Measurements from ENCODE around the gene KCND3. TPM values are rescaled to one million over a fixed set of nuclear protein-coding genes. Genes with fewer than 3 reads are reported as not detected.

KCND3 gene
- total and polyA plus RNA-seq, 8 donors: 0.87 to 15.8 (median 4.5) TPM

DNA sequence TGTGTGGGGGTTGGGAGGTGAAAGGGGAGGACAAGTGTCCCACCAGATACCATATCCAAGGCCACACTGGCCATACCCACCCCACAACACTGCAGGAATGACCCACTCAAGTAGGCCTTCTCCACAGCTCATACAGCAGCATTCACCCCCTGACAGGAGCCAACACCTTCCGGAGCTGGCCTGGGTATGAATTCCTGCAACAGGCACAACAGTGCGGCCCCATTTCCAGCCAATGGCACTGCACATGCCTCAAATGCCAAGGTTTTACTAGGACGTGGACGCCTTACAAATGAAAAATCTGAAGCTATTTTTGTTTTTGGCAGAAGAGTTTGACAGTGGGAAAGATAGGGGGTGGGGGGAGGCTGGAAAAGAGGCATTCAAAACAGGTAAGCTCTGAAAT is 2.0 kb downstream of the KCND3 start:
- intact Hi-C loops (cut with DNase I; ENCODE audit: low total_unique reads): loop anchor here (10.0 kb wide), 1 partner anchor 193 kb away; no protein-coding TSS in a partner anchor
- peaks cover 28 to 49% (median 41%) of the 10 kb centered on the region in 4 donors for H3K4me1 ChIP-seq
- 73 to 91% (median 83%) methylated on average over 4 of the region's 4 CpGs for WGBS, 5 donors
- H3K27me3 ChIP-seq: peaks cover 0 to 46% (median 11%) of the 10 kb centered on the region in 3 donors
- H3K9me3 ChIP-seq: no peaks in the 10 kb centered on the region
- H3K36me3 ChIP-seq: peaks cover 0 to under 1% (median under 1%) of the 10 kb centered on the region in 4 donors
- H3K27ac ChIP-seq: no peak overlapping the region
- no peak overlapping the region for H3K4me3 ChIP-seq
- TF ChIP-seq, protein P1, sequence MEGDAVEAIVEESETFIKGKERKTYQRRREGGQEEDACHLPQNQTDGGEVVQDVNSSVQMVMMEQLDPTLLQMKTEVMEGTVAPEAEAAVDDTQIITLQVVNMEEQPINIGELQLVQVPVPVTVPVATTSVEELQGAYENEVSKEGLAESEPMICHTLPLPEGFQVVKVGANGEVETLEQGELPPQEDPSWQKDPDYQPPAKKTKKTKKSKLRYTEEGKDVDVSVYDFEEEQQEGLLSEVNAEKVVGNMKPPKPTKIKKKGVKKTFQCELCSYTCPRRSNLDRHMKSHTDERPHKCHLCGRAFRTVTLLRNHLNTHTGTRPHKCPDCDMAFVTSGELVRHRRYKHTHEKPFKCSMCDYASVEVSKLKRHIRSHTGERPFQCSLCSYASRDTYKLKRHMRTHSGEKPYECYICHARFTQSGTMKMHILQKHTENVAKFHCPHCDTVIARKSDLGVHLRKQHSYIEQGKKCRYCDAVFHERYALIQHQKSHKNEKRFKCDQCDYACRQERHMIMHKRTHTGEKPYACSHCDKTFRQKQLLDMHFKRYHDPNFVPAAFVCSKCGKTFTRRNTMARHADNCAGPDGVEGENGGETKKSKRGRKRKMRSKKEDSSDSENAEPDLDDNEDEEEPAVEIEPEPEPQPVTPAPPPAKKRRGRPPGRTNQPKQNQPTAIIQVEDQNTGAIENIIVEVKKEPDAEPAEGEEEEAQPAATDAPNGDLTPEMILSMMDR (IDR thresholded peaks at IDR 0.05): no peak
- no peak for TF ChIP-seq POLR2A (IDR thresholded peaks at IDR 0.05)
- no peak for TF ChIP-seq POLR2AphosphoS5 (IDR thresholded peaks at IDR 0.05)
- no peak for TF ChIP-seq EP300 (IDR thresholded peaks at IDR 0.05)
- DNase-seq: no peak

DNA sequence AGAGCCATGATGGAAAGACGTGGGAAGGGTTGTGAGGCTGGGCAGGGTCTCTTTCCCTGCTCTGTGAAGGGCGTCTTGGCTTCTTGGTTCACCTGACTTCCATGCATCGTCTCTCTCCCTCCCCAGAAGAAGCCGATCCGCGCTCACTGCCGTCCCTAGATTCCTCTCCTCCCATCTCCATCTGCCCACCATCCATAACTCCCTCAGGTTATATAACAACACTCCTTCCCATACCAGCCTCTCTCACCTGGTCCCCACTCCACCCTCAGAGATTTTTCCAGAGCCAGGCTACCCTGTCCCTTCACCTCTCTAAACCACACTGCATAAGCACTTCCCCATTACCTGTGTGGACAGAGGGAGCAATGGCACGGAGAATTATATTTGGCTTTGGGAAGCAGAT is 6.0 kb downstream of the KCND3 start:
- intact Hi-C loops (cut with DNase I; ENCODE audit: low total_unique reads): loop anchor here (10.0 kb wide), 1 partner anchor 189 kb away; no protein-coding TSS in a partner anchor
- Histone ChIP-seq H3K9me3 (no peaks in the 10 kb centered on the region), H3K27ac (no peak overlapping the region), H3K4me1 (peaks cover 1 to 22% (median 9%) of the 10 kb centered on the region in 4 donors), H3K36me3 (peaks cover 0 to 15% (median 12%) of the 10 kb centered on the region in 4 donors), H3K27me3 (peaks cover 0 to 19% (median 0%) of the 10 kb centered on the region in 3 donors), H3K4me3 (no peak overlapping the region)
- TF ChIP-seq EP300 (IDR thresholded peaks at IDR 0.05): no peak
- no peak for TF ChIP-seq POLR2AphosphoS5 (IDR thresholded peaks at IDR 0.05)
- TF ChIP-seq, protein P1 (IDR thresholded peaks at IDR 0.05): no peak
- TF ChIP-seq POLR2A (IDR thresholded peaks at IDR 0.05): no peak
- WGBS, 5 donors: 82 to 87% (median 85%) methylated on average over 8 of the region's 8 CpGs
- no peak for DNase-seq

DNA sequence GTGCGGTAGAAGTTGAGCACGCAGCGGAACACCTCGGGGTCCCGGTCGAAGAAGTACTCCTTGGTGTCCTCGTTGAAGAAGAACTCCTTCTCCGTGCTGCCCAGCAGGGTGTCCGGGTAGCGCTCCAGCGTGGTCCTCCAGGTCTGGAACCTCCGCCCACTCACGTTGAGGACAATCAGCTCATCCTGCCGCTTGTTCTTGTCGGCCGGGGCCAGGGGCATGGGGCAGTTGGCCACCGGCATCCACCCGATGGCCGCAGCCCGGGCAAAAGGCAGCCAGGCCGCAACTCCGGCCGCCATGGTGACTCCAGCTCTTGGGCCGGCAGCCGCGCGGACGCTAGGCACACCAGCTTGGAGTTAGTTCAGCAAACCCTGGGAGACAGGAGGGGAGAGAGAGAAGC is 7.0 kb downstream of the KCND3 start:
- Histone ChIP-seq H3K4me3 (no peak overlapping the region), H3K4me1 (peaks cover 0 to 12% (median 3%) of the 10 kb centered on the region in 4 donors), H3K27me3 (peaks cover 0 to 8% (median 0%) of the 10 kb centered on the region in 3 donors), H3K36me3 (peaks cover 0 to 15% (median 12%) of the 10 kb centered on the region in 4 donors), H3K9me3 (no peaks in the 10 kb centered on the region), H3K27ac (no peak overlapping the region)
- WGBS, 5 donors: 93 to 97% (median 95%) methylated on average over 23 to 28 of the region's 28 CpGs
- TF ChIP-seq EP300 (IDR thresholded peaks at IDR 0.05): no peak
- TF ChIP-seq POLR2A (IDR thresholded peaks at IDR 0.05): no peak
- TF ChIP-seq POLR2AphosphoS5 (IDR thresholded peaks at IDR 0.05): no peak
- TF ChIP-seq, protein P1 (IDR thresholded peaks at IDR 0.05): no peak
- intact Hi-C loops (cut with DNase I; ENCODE audit: low total_unique reads): loop anchor here (10.0 kb wide), 1 partner anchor 188 kb away; no protein-coding TSS in a partner anchor
- DNase-seq: no peak

DNA sequence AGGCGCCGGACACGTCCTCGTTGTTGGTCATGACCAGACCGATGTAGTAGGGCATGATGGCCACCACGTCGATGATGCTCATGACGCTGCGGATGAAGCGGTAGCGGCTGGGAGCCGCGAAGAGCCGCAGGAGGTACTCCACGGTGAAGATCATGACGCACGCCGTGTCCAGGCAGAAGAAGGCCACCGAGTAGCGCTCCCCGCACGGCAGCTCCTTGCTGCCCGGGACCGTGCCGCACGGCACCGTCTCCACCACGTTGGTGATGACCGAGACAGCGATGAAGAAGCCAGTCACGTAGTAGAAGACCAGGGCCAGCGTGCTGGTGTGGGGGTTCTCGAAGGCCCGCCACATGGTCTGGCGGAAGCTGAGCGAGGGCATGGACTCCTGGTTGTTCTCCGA is 7.6 kb downstream of the KCND3 start:
- Histone ChIP-seq H3K4me1 (peaks cover 3 to 16% (median 5%) of the 10 kb centered on the region in 4 donors), H3K27me3 (peaks cover 0 to 4% (median 0%) of the 10 kb centered on the region in 3 donors), H3K27ac (no peak overlapping the region), H3K4me3 (no peak overlapping the region), H3K9me3 (no peaks in the 10 kb centered on the region), H3K36me3 (peaks cover 0 to 15% (median 12%) of the 10 kb centered on the region in 4 donors)
- 94 to 98% (median 96%) methylated on average over 37 of the region's 37 CpGs for WGBS, 5 donors
- intact Hi-C loops (cut with DNase I; ENCODE audit: low total_unique reads): loop anchor here (10.0 kb wide), 1 partner anchor 187 kb away; no protein-coding TSS in a partner anchor
- no peak for DNase-seq
- no peak for TF ChIP-seq EP300 (IDR thresholded peaks at IDR 0.05)

DNA sequence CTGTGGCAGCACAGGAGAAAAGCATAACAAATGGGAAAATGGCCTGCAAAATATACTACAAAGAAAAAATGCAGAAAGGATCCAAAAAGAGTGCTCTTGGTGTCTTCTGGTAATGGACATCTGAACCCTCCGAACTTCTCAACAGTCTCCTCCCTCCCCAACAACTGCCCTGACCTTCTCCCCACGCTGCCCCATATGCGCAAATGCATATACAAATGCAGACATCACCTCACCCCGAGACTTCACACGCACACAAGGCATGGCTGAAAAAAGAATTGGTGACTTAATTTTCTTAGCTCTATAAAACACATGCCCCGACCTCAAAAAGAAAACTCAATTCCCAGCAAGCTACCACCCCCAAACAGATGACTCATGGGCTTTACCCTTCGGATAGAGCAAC is 8.4 kb downstream of the KCND3 start:
- WGBS, 5 donors: 70 to 76% (median 73%) methylated on average over 7 of the region's 7 CpGs
- intact Hi-C loops (cut with DNase I; ENCODE audit: low total_unique reads): loop anchor here (10.0 kb wide), 1 partner anchor 186 kb away; no protein-coding TSS in a partner anchor
- Histone ChIP-seq H3K9me3 (no peaks in the 10 kb centered on the region), H3K4me1 (peaks cover 6 to 18% (median 13%) of the 10 kb centered on the region in 4 donors), H3K4me3 (no peak overlapping the region), H3K27me3 (peaks cover 0 to 3% (median 0%) of the 10 kb centered on the region in 3 donors), H3K27ac (no peak overlapping the region), H3K36me3 (peaks cover 0 to 15% (median 12%) of the 10 kb centered on the region in 4 donors)
- TF ChIP-seq, protein P1 (IDR thresholded peaks at IDR 0.05): no peak
- TF ChIP-seq EP300 (IDR thresholded peaks at IDR 0.05) (no peak), POLR2AphosphoS5 (IDR thresholded peaks at IDR 0.05) (no peak), POLR2A (IDR thresholded peaks at IDR 0.05) (no peak)
- no peak for DNase-seq
